GM19240 (cell line): Measurements from ENCODE around the gene BTN1A1.

ENCODE experiments used
- DNase-seq: peaks from one replicate; pipeline ENCODE4 v3.0.0; 2011; ENCODE audit warnings: low spot score; ENCODE audit not compliant: insufficient read length

Gene BTN1A1

GRCh38 chr6:26475823-26476729, 24.0 kb upstream of the BTN1A1 start:
- DNase-seq: no peak

- no peak for DNase-seq
Measured at GRCh38 chr6:26476896-26477295, 23.2 kb upstream of the BTN1A1 start.

- DNase-seq: no peak
Measured at GRCh38 chr6:26477426-26477825, 22.7 kb upstream of the BTN1A1 start.

GRCh38 chr6:26478100-26478984, 21.8 kb upstream of the BTN1A1 start:
- no peak for DNase-seq

GRCh38 chr6:26478985-26479278, 21.2 kb upstream of the BTN1A1 start:
- no peak for DNase-seq

GRCh38 chr6:26482338-26482737, 17.8 kb upstream of the BTN1A1 start:
- DNase-seq: no peak

GRCh38 chr6:26483727-26484126, 16.4 kb upstream of the BTN1A1 start:
- DNase-seq: no peak

- DNase-seq: no peak
Measured at GRCh38 chr6:26484161-26484560, 15.9 kb upstream of the BTN1A1 start.

GRCh38 chr6:26485112-26485780, 14.9 kb upstream of the BTN1A1 start:
- DNase-seq: no peak

- DNase-seq: no peak
Measured at GRCh38 chr6:26486358-26486757, 13.7 kb upstream of the BTN1A1 start.

GRCh38 chr6:26487466-26487865, 12.6 kb upstream of the BTN1A1 start:
- DNase-seq: no peak

- no peak for DNase-seq
Measured at GRCh38 chr6:26489996-26490964, 9.8 kb upstream of the BTN1A1 start.

- no peak for DNase-seq
Measured at GRCh38 chr6:26491604-26492003, 8.5 kb upstream of the BTN1A1 start.

GRCh38 chr6:26493258-26493657, 6.8 kb upstream of the BTN1A1 start:
- DNase-seq: no peak

GRCh38 chr6:26494117-26494516, 6.0 kb upstream of the BTN1A1 start:
- no peak for DNase-seq

GRCh38 chr6:26495281-26495680, 4.8 kb upstream of the BTN1A1 start:
- no peak for DNase-seq

GRCh38 chr6:26497610-26498009, 2.5 kb upstream of the BTN1A1 start:
- DNase-seq: no peak

GRCh38 chr6:26501482-26501986, 1.4 kb downstream of the BTN1A1 start:
- DNase-seq: no peak

- DNase-seq: no peak
Measured at GRCh38 chr6:26502165-26502564, 2.1 kb downstream of the BTN1A1 start.

- no peak for DNase-seq
Measured at GRCh38 chr6:26502626-26503025, 2.5 kb downstream of the BTN1A1 start.

GRCh38 chr6:26507658-26508057, 7.6 kb downstream of the BTN1A1 start:
- no peak for DNase-seq
